DMS 273 (cell line): Measurements from ENCODE around the gene MYEOV.
A peak's percentile ranks its signal among the peaks of the same experiment; 100 is the strongest.

Experiments
- DNase-seq: peaks from one replicate; lab custom pipeline; 2025; ENCODE audit not compliant: unreplicated experiment; lab: John Stamatoyannopoulos, UW

Gene MYEOV

DNA sequence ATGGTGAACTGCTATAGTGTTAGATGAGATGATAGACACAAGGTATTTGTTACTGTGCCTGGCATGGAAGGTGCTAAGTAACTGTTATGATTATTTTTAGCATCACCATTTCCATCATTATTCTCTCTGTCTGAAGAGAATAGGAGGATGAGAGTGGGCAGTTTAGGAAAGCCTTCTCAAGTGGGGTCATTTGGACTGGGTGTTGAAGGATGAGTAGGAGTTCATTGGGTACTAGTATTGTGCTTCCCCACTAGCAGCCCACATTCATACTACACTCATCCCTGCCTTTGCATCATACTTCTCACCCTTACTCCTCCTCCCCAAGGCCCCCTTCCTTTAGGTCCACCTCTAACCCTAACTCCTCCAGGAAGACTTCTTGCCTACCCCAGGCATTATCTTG is 20.6 kb downstream of the MYEOV start:
- no peak for DNase-seq

DNA sequence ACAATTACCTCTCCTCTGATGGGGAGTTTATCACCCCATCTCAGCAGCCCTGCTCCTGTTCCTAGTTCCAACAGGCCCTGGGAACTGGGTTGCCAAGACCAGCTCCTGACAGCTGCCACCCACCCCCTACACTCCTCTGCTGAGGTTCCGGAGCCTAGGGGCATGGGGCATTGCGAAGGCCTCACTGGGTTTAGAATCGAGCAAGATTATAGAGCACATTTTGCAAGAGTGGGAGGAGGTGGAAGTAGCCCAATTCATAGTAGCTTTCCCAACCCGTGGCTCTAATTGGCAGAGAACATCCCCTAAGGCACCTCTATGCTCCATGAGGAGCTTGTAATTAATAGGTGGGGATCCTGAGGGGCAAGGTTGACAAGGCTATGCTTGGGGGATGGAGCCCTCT is 23.0 kb downstream of the MYEOV start:
- no peak for DNase-seq

DNA sequence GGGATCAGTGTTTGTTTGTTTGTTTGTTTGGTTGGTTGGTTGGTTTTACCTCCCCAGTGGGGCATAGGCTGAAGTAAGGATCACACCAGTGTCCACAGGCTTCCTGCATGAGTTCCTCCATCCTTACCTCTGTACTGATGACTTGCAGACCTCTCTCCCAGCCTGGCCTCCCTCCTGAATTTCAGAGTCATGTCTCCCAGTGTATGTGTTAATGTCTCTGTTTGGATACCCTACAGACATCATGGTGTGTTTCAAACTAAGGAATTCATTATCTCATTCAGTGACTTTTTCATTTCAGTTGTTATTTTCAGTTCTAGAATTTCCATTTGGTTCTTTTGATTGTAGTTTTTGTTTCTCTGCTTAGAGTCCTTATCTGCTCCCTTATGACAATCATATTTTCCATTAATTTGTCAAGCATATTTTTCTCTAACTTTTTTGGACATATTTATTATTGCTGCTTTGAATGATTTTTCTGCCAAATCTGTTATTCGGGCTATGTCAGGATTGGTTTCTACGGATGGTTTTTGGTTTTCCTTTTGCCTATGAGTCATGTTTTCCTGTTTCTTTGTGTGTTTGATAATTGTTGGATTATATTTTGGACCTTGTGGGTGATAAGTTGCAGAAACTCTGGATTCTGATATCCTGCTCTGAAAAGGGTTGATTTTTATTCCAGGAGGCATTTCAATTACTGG is 23.6 kb downstream of the MYEOV start:
- no peak for DNase-seq

DNA sequence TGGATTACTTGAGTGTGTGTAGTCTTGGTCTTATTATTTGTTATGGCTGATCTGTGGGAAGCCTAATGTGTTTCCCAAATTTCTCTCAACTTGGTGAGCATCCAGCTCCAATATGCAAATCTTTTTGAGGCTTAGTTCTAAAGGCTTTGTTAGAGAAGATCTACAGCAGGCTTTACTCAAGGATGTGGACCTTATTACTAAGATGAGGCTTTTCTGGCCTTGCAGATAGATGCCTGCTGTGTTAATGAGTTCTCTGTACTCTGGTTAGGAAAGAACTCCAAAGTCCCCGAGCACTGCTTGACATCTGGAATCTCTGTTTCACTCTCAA is 24.1 kb downstream of the MYEOV start:
- DNase-seq: no peak

DNA sequence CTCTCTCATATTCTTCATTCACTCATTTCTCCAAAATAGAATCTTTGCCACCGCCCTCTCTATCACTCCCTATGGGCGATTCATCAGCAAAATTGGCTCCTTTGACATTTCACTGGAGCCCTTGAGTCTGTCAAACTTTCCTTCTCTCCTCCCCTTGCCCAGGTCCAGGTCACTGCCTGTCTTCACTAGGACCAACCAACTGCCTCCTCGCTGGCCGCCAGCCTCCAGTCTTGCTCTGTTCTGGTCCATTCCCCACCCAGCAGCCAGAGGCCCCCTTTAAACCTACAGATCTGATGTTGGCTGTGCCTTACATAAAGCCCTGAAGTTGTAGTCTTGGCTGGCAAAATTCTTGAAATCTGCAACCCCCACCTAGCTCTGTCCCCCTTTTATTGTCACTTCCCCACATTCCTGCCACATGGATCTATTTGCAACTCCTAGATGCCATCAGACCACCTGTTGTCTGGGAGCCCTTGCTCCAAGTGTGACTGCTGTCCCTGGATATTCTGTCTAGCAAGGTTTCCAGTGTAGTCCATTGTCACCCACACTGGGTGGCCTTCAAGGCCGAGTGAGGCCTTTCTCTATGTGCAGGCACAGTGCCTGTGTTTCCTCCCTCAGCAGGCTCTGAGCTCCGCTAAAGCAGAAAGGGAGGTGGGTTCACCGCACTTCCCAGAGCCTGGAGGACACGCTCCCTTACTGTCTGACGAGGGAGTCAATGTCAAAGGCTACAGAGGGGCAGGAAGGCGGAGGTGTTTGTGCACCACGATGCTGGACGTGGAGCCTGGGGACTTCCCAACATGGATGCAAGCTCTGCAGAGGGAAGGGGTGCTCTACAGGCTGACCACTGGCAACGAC is 25.5 kb downstream of the MYEOV start:
- DNase-seq: no peak

DNA sequence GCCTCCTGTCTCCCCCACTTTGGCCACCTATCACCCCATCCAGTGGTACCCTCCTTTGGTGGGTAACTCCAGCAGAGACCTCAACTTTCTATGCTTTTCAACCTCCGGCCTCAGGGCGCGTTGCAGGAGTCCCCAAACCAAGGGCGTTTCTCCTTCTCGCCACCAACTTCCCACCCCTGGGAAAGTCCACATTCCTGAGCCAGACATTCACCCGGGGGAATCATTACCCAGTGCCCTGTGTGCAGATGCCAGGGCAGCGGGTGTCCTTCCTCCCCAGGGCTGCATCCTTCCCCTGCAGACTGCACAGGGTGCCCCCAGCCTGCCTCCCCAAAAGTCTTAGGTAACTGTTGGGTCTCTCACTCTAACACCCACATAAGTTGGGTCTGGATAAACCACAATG is 26.4 kb downstream of the MYEOV start:
- no peak for DNase-seq

DNA sequence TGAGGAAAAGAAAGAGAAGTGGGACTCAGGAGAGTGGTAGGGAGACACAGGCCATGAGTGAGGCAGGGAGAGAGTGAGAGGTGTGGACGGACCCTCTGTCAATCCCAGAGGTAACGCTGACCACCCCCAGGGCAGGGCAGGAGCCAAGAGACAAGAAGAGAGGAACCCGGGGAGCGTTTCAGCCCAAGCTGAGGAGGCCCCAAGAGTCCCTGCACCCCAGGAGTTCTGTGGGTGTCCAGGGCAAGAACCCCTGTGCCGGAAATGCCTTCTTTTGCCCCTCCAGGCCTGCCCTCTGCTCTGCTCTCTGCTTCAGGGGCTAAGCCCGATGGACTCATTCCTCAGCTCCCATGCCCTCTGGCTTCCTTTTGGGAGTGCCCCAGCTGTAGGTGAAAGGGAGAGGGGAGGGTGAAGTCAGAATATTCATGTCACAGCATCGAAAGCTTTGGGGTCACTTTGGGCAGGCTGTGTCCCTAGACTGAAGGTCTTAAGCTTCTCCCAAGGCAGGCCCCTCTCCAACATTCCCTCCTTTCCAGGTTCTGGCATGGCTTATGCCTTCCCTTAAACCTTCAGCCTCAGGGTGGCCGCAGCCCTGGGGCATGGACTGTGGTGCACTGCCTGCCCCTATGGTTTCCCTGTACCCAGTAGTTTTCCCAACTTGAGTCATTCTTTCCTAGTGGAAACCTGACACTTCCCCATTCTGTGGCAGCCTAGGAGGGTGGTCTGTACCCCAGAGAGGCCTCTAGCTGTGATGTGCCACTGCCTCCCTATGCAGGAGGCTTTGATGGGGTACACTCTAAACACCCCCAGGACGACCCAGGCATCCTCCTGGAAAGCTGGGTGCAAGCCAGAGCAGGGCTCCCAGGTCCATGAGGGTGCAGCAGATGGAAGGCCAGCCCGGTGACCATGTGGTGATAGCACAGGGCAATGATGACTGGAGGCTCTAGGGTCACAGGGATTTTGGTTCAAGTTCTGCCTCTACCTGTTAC is 27.1 kb downstream of the MYEOV start:
- no peak for DNase-seq

DNA sequence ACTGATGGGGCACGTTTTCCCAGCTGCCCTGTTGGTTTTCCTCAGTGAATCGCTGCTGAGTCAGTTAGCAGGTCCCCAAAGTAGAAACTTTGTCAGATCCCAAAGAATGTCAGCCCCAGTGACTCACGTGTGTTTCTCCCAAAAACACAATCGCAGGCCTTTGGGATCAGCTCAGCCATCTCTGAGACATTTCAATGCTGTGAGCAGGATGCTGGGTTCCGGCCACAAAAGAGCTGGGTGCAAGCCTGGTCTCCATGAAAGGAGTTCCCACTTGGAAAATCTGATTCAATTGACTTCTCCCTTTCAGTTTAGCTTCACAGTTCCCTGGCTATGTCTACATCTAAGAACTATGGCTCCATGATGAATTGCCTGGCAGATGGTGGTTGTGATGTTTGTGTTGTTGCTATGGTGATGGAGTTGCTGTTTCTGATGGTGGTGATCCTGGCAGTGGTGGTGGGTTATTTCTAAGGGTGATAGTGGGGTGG is 28.0 kb downstream of the MYEOV start:
- peak; percentile 51 for DNase-seq

DNA sequence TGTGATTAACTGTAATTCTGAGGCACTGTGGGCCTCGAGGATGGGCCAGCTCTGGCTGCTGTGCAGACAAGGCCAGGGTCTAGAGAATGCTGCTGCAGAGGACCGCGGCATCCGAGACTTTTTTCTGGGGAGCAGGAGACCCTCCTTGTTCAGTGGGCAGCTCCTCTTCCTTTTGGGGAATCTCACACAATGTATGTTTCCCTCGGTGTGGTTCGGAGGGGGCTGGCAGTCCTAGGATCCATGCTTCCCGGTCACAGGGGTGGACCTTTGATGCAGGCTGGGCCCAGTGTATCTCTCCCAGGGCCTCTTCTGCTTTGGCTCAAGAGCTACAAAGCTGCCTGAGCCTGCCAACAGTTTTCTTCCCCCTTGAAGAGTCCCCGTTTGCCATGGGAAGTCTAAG is 31.5 kb downstream of the MYEOV start:
- DNase-seq: no peak

DNA sequence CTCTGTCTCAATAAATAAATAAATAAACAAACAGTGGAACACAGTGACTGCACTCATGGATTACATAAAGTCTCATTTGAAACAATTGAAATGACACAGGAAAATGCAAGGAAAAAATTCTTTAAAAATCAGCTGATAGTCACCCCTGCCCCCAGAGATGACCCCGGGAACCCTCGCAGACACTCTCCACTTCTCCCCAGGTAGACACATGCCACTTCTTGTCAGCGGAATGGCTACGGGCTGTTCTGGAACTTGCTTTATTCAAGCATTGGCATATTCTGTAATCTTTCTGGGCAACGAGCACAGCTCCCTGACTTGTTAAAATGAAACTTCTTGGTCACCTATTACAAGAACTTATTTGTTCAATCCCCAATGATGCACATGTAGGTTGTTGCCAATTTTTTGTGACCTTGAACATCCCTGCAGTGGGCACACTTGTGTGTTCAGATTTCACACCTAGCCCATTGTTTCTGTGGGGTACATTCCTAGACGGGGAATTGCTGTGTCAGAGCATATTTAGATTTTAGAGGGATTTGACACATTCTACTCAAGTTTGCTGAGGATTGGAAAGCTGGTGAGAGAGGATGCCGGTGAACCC is 32.8 kb downstream of the MYEOV start:
- no peak for DNase-seq

DNA sequence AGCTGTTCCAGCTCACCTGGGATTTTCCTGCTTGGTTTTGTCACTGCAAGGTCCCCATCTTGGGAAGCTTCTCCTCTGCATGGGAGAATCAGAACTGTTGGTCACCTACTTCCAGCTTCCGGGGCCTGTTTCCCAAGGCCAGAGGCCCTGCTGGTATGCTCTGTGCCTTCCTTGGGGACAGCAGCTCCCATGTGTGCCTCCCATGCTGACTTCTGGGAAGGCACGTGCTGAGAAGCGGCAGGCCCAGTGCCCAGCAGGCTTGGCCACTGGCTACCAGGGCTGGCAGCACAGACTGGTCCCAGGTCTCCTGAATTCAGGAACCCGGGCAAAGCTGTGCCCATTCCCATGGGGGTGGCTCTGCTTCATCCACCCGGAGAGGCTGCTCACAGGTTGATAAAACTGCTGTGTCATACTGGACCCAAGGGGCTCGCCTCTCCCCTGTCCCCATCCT is 33.8 kb downstream of the MYEOV start:
- DNase-seq: no peak

DNA sequence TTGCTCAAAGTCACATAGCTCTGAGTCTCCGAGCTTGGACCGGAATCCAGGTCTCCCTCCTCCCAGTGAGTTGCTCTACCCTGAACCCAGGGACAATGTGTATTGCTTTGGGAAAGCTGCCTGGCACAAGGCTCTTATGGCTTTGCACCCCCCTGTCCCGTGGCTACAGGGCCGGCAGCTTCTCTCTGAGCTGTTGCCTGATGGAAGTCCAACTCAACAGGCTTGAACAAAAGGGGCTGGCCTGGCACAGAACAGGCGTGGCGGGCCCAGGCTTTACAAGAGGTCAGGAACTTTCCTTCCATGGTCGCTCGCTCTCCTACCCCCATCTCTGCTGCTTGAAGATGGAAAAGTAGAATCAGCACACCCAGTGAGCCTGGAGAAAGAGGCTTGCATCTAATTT is 34.3 kb downstream of the MYEOV start:
- no peak for DNase-seq

DNA sequence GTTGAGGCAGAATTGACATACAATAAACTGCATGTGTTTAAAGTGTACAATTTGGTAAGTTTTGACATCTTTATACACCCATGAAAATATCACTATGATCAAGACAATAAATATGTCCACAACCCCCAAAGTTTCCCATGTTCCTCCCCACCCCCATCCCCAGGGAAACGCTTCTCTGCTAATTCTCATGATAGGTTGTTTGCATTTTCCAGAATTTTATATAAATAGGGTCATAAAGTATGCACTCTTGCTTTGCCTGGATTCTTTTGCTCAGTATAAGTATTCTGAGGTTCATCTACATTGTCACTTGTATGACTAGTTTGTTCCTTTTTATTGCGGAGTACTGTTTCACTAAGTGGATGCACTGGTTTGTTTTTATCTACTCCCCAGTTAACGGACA is 35.6 kb downstream of the MYEOV start:
- DNase-seq: no peak

DNA sequence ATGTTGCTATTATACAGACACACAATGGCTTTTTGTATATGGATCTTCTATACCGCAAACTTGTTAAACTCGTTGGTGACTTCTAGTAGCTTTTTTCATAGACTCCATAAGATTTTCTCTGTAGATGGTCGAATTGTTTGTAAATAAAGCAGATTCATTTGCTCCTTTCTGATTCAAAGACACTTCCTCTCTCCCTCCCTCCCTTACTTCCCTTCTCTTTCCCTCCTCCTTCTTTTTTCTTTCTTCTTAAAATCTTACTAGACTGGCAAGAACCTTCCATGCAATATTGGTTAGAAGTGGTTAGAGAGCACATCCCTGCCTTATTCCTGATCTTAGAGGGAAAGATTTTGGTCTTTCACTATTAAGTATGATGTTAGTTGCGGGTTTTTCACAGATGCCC is 36.4 kb downstream of the MYEOV start:
- no peak for DNase-seq

DNA sequence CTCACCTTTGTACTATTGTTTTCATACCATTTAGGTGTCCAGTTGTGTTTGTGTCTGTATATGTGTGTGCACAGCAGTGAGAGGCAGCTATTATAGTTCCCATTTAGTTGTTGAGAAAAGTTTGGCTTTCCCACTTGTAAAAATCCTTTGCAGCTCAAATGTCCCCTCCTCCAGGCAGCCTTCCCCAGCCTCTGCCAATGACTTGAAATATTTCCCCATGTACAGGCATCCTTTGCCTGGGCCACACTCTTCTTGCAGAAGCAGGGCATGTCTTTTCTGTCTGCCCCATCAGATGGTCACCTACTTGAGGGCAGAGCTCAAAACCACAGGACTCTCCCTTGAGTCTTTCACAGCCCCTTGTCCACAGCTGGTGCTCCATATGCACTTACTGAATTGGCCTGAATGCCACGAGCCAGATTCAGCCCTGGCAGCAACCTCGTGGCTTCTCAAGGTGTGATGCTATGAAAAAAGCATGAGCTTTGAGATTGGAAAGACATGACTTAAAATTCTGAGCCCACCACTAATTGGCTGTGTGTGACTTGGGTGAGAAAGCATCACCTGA is 39.3 kb downstream of the MYEOV start:
- DNase-seq: no peak

DNA sequence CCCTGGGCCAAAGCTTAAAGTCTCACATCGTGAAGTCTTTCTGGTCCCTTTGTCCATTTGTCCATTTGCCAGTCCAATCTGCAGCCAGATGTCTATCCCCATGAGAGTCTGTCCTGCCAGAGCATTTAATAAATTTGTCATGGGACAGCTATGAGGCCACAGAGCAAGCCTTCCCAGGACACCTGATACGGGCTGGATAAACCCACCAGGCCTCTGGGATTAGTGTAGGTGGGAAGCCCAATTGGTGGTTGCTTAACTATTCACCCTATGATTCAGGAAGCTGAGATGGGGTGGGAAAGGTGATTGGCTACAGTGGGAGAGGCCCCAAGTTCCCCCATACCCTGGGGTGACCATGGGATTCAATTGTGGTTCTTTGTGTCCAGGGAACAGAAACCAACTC is 39.9 kb downstream of the MYEOV start:
- no peak for DNase-seq

DNA sequence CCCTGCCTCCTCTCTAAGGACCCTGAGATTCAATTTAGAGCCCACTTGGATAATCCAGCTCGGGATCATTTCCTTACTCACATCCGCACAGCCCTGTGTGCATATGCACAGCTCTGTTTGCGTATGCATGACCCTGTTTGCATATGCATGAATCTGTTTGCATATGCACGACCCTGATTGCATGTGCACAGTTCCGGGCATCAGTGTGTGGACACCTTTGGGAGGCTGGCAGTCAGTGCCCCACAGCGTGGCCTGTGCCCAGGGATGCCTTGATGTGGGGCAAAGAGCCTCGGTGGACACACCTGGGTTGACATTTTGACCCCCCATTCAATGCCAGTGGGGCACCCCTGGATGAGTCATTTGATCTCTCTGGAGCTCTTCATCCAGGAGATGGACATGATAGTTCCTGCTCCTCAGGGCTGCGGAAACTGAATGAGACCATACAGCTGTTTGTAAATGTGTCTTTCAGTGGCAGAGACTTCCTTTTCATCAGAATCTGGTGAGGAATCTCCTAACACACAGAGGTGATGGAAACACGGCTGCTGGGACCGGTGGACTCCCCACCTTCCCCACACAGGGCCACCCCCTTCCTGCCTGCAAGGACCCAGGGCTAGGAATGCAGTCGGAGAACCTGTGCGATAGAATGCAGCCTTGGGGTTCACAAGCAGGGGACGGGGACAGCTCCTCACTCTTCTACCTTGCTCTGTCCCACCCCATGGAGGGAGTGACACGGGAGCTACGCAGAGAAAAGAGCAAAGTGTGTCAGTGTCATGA is 41.2 kb downstream of the MYEOV start:
- DNase-seq: no peak

DNA sequence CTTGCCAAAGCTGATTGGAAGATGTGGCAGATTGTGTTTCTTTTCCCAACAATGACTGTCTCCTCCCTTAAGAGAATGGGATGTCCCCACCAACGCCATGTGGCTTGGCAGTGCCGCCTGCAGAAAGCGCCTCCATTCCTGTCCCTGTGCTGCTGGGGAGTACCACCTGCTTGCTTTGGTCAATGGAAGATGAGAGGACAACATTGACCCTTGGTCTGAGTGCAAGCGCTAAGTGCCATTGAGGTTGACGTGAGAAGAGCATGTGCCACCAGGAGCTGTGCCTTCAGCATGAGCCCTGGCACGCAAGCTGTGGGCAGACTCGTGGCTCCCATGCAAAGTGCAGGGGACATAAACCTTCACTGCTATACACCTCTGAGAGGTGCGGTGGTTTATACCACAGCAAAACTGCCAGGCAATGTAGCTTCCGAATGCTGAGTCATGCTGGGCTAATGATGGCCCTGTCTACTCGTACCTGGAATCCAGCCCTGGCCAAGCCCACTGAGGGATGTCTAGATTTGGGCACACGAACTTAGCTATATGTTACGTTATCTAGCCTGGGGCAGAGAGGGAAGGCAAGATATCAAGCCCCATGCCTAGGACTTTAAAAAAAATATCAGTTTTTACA is 41.9 kb downstream of the MYEOV start:
- no peak for DNase-seq

DNA sequence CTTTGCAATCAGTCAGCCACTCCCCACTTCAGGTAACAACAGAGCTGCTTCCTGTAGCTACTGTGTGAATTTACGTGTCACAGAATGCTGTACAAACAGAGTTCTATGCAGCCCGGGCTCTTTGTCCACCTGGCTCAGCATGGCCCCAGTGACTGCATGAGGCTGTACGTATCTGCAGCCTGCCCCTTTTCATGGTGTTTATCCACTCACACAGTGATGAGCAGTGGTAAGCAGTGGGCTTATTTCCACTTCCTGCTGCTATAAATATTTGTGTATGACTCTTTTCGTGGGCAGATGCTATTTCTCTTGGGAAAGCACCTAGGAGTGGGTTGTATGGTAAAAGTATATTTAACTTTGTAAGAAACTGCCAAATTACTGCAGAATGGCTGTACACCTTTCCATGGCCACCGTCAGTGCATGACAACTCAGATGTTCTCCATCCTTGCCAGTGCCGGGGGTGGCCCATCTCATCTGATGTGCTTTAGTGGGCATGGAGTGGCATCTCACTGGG is 43.3 kb downstream of the MYEOV start:
- no peak for DNase-seq
